GM12891 (cell line): ENCODE measurements around the gene ZNF484.
"Not testable (repeated sequence)": the region's sequence is repeated elsewhere in the genome, so short reads cannot be mapped to it uniquely, and the experiment has no call there.

ENCODE experiments used
- PAX5 ChIP-seq: IDR thresholded peaks from 2 replicates; pipeline ENCODE4 v1.6.1; 2011; ENCODE audit warnings: low read length, moderate library complexity, mild to moderate bottlenecking; ENCODE audit not compliant: insufficient read depth, severe bottlenecking
- POLR2A ChIP-seq: IDR thresholded peaks from 2 replicates; pipeline ENCODE4 v1.6.1; 2011; ENCODE audit warnings: low read depth, low read length, control low read depth
- POLR2AphosphoS5 ChIP-seq: IDR thresholded peaks from 2 replicates; pipeline ENCODE4 v1.6.1; 2011; ENCODE audit warnings: low read depth, low read length, control low read depth
- SPI1 ChIP-seq: IDR thresholded peaks from 2 replicates; pipeline ENCODE4 v1.6.1; 2011; ENCODE audit warnings: low read depth, low read length, control low read depth

GRCh38 chr9:92905137-92905536 lies 27.3 kb upstream of the ZNF484 start:
- not testable (repeated sequence) for TF ChIP-seq POLR2AphosphoS5, POLR2A, SPI1, PAX5
